Vagina (tissue), 2 donors: ENCODE results near the gene SELENON. TPM values are rescaled to one million over a fixed set of nuclear protein-coding genes. Genes with fewer than 3 reads are reported as not detected.

Source experiments
- DNase-seq, 2 donors: peaks; one replicate each; pipeline ENCODE4 v3.0.0-alpha.2; 2017; ENCODE audit errors: extremely low spot score in 2 of 2
- H3K27ac ChIP-seq: fragments of 200-600 bp; sonication (generic); one replicate; pipeline ENCODE4 v1.5.1; 2019
- H3K27me3 ChIP-seq: fragments of 200-600 bp; sonication (generic); one replicate; pipeline ENCODE4 v1.5.1; 2019
- H3K36me3 ChIP-seq, 2 donors: fragments of 200-600 bp; sonication (generic); one replicate each; pipeline ENCODE4 v1.5.1; 2017 to 2019
- H3K4me1 ChIP-seq: fragments of 200-600 bp; sonication (generic); one replicate; pipeline ENCODE4 v1.5.1; 2019
- H3K4me3 ChIP-seq, 2 donors: fragments of 200-600 bp; sonication (generic); 1 replicate in 1 of 2; 2 replicates in 1 of 2; pipeline ENCODE4 v1.5.1; 2016 to 2019
- H3K9me3 ChIP-seq: fragments of 200-600 bp; sonication (generic); one replicate; pipeline ENCODE4 v1.5.1; 2019
- POLR2A ChIP-seq, 2 donors: fragments of 450-650 bp; IDR thresholded peaks; one replicate each; pipeline ENCODE4 v1.6.1; 2017; ENCODE audit warnings: antibody characterized with exemption in 2 of 2, mild to moderate bottlenecking in 2 of 2, moderate library complexity in 2 of 2
- POLR2AphosphoS5 ChIP-seq, 2 donors: sonication (generic); formaldehyde crosslinking; IDR thresholded peaks; one replicate each; pipeline ENCODE4 v1.9.0; 2017; ENCODE audit warnings: antibody characterized with exemption in 2 of 2, mild to moderate bottlenecking in 2 of 2, low read depth in 1 of 2; ENCODE audit not compliant: insufficient read depth in 1 of 2
- intact Hi-C: fragments of 100-400 bp; cut with DNase I; formaldehyde crosslinking; loops from one replicate; pipeline ENCODE4 v1.15.1; 2023
- total RNA-seq: library from RNA; depleted of rRNA; stranded (reverse); fragments of >200 nt; gene quantifications from one replicate; pipeline ENCODE4 v1.2.3, GENCODE V29; 2016
- TF ChIP-seq, protein P1 (sequence below), 3 experiments: fragments of 450-650 bp in 2 of 3; fragments of 200-600 bp in 1 of 3; sonication (generic) in 1 of 3; IDR thresholded peaks; one replicate each; pipeline ENCODE4 v1.5.1; 2017 to 2019; ENCODE audit warnings: antibody characterized with exemption in 3 of 3, mild to moderate bottlenecking in 2 of 3, moderate library complexity in 2 of 3

SELENON gene
- total RNA-seq, 1 donor from 2014 or later: 39.0 TPM

GRCh38 chr1:25787760-25788166, 12.2 kb upstream of the SELENON start:
- DNase-seq: no peak
- TF ChIP-seq POLR2A (IDR thresholded peaks at IDR 0.05): no peak
- TF ChIP-seq, protein P1, sequence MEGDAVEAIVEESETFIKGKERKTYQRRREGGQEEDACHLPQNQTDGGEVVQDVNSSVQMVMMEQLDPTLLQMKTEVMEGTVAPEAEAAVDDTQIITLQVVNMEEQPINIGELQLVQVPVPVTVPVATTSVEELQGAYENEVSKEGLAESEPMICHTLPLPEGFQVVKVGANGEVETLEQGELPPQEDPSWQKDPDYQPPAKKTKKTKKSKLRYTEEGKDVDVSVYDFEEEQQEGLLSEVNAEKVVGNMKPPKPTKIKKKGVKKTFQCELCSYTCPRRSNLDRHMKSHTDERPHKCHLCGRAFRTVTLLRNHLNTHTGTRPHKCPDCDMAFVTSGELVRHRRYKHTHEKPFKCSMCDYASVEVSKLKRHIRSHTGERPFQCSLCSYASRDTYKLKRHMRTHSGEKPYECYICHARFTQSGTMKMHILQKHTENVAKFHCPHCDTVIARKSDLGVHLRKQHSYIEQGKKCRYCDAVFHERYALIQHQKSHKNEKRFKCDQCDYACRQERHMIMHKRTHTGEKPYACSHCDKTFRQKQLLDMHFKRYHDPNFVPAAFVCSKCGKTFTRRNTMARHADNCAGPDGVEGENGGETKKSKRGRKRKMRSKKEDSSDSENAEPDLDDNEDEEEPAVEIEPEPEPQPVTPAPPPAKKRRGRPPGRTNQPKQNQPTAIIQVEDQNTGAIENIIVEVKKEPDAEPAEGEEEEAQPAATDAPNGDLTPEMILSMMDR (IDR thresholded peaks at IDR 0.05): no peak
- no peak for TF ChIP-seq POLR2AphosphoS5 (IDR thresholded peaks at IDR 0.05; ENCODE audit: insufficient read depth in 1 of 2, low read depth in 1 of 2)
- H3K36me3 ChIP-seq: no peaks in the 10 kb centered on the region
- no peak overlapping the region for H3K4me3 ChIP-seq
- no peak overlapping the region for H3K27ac ChIP-seq
- intact Hi-C loops: no loop called here
- H3K9me3 ChIP-seq: no peaks in the 10 kb centered on the region
- peaks cover 17% of the 10 kb centered on the region for H3K4me1 ChIP-seq
- H3K27me3 ChIP-seq: no peaks in the 10 kb centered on the region

DNA sequence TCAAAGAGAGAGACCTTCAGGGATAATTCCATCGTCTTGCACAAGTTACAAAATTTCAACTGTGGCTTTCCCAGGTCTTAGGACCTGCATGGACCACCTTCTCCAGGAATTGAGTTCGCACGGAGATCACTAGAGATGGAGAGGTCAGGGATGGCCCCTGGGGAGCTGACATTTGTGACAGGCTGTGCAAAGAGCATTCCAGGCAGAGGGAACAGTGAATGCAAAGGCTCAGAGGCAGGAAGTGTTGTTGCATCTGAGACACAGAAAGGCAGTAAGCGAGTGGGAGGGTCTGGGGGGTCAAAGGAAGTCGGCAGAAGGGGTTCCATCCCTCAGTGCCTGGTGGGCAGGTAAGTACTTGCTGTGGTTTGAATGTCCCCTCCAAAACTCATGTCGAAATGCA, 9.5 kb upstream of the SELENON start:
- DNase-seq: no peak
- H3K9me3 ChIP-seq: no peaks in the 10 kb centered on the region
- H3K4me1 ChIP-seq: peaks cover 17% of the 10 kb centered on the region
- H3K4me3 ChIP-seq: no peak overlapping the region
- intact Hi-C loops: loop anchor here (10.0 kb wide), 1 partner anchor 96 kb away; no protein-coding TSS in a partner anchor
- H3K27me3 ChIP-seq: no peaks in the 10 kb centered on the region
- H3K36me3 ChIP-seq: no peaks in the 10 kb centered on the region
- TF ChIP-seq POLR2A (IDR thresholded peaks at IDR 0.05): no peak
- TF ChIP-seq, protein P1 (IDR thresholded peaks at IDR 0.05): no peak
- no peak for TF ChIP-seq POLR2AphosphoS5 (IDR thresholded peaks at IDR 0.05; ENCODE audit: insufficient read depth in 1 of 2, low read depth in 1 of 2)
- no peak overlapping the region for H3K27ac ChIP-seq

- H3K9me3 ChIP-seq: no peaks in the 10 kb centered on the region
- H3K27me3 ChIP-seq: no peaks in the 10 kb centered on the region
- TF ChIP-seq, protein P1 (IDR thresholded peaks at IDR 0.05): no peak
- TF ChIP-seq POLR2A (IDR thresholded peaks at IDR 0.05) (no peak), POLR2AphosphoS5 (IDR thresholded peaks at IDR 0.05; ENCODE audit: insufficient read depth in 1 of 2, low read depth in 1 of 2) (no peak)
- peaks cover 24% of the 10 kb centered on the region for H3K4me1 ChIP-seq
- no peak for DNase-seq
- H3K36me3 ChIP-seq: no peaks in the 10 kb centered on the region
- H3K27ac ChIP-seq: no peak overlapping the region
- H3K4me3 ChIP-seq: no peak overlapping the region
- intact Hi-C loops: loop anchor here (10.0 kb wide), 1 partner anchor 97 kb away; no protein-coding TSS in a partner anchor
Measured at GRCh38 chr1:25792115-25792514, 7.9 kb upstream of the SELENON start.

GRCh38 chr1:25793585-25794170, 6.3 kb upstream of the SELENON start:
- TF ChIP-seq, protein P1 (IDR thresholded peaks at IDR 0.05): no peak
- no peak for TF ChIP-seq POLR2AphosphoS5 (IDR thresholded peaks at IDR 0.05; ENCODE audit: insufficient read depth in 1 of 2, low read depth in 1 of 2)
- TF ChIP-seq POLR2A (IDR thresholded peaks at IDR 0.05): no peak
- no peak for DNase-seq
- Histone ChIP-seq H3K4me3 (no peak overlapping the region), H3K9me3 (no peaks in the 10 kb centered on the region), H3K27me3 (no peaks in the 10 kb centered on the region), H3K4me1 (peaks cover 18% of the 10 kb centered on the region), H3K27ac (peak overlapping the region; percentile 45), H3K36me3 (no peaks in the 10 kb centered on the region)
- intact Hi-C loops: loop anchor here (10.0 kb wide), 1 partner anchor 99 kb away; no protein-coding TSS in a partner anchor

- no peak for TF ChIP-seq POLR2A (IDR thresholded peaks at IDR 0.05)
- TF ChIP-seq, protein P1 (IDR thresholded peaks at IDR 0.05): no peak
- no peak for TF ChIP-seq POLR2AphosphoS5 (IDR thresholded peaks at IDR 0.05; ENCODE audit: insufficient read depth in 1 of 2, low read depth in 1 of 2)
- DNase-seq: no peak
- intact Hi-C loops: loop anchor here (10.0 kb wide), 1 partner anchor 100 kb away; no protein-coding TSS in a partner anchor
- Histone ChIP-seq H3K36me3 (no peaks in the 10 kb centered on the region), H3K9me3 (no peaks in the 10 kb centered on the region), H3K4me3 (no peak overlapping the region), H3K27ac (peak overlapping the region; percentile 45), H3K4me1 (peaks cover 23% of the 10 kb centered on the region), H3K27me3 (no peaks in the 10 kb centered on the region)
Measured at GRCh38 chr1:25794325-25794724, 5.7 kb upstream of the SELENON start.
